Vagina (tissue), 2 donors: ENCODE data around the gene CRTC2.

Source experiments
- POLR2A ChIP-seq, 2 donors: fragments of 450-650 bp; IDR thresholded peaks; one replicate each; pipeline ENCODE4 v1.6.1; 2017; ENCODE audit warnings: antibody characterized with exemption in 2 of 2, mild to moderate bottlenecking in 2 of 2, moderate library complexity in 2 of 2
- TF ChIP-seq, protein P1 (sequence below), 3 experiments: fragments of 450-650 bp in 2 of 3; fragments of 200-600 bp in 1 of 3; sonication (generic) in 1 of 3; IDR thresholded peaks; one replicate each; pipeline ENCODE4 v1.5.1; 2017 to 2019; ENCODE audit warnings: antibody characterized with exemption in 3 of 3, mild to moderate bottlenecking in 2 of 3, moderate library complexity in 2 of 3

DNA sequence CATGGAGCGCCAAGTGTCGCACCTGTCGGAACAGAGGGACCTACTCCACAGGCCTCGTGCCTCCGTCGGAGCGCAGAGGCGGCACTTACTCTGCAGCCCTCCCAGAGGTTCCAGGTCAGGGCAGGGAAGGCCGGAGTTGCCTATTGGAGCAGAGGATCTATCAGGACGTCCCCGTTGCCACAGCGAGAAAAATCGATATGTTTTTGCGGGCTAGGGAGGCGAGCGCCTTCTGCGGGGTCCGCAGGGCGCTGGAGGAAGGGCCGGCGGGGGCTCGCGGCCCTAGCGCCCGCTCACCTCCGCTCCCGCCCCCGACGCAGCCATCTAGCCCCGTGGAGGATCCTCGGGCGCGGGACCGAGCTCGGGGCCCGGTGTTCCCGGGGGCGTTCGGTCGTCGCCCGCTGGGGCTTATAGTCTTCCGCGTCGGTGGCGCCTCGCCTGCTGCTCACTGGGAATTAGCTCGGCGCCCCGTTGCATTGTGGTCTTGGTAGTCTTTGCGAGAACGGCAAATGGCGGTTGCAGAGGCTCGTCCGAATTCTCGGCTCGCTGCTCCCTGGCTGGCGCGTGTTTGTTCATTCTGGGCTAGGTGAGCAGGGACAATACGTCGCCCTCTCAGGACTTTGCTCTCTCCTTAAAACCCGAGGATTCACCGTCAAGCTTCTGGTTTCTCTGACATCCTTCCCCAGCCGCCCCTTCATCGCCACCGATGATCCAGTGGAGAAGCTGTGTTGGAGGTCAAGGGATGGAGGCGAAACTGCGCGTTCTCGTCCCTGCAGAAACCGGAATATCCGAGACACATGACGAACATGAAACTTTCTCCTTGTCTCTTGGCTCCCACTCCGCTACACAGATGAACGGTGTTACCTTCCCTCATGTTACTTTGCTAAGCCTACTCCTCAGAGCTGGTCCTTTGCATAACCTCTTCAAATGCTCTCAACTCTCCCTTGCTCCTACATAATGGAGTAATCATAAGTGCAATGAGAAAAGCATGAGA, 19.1 kb upstream of the CRTC2 start, which contains the start of gene JTB:
- TF ChIP-seq, protein P1, sequence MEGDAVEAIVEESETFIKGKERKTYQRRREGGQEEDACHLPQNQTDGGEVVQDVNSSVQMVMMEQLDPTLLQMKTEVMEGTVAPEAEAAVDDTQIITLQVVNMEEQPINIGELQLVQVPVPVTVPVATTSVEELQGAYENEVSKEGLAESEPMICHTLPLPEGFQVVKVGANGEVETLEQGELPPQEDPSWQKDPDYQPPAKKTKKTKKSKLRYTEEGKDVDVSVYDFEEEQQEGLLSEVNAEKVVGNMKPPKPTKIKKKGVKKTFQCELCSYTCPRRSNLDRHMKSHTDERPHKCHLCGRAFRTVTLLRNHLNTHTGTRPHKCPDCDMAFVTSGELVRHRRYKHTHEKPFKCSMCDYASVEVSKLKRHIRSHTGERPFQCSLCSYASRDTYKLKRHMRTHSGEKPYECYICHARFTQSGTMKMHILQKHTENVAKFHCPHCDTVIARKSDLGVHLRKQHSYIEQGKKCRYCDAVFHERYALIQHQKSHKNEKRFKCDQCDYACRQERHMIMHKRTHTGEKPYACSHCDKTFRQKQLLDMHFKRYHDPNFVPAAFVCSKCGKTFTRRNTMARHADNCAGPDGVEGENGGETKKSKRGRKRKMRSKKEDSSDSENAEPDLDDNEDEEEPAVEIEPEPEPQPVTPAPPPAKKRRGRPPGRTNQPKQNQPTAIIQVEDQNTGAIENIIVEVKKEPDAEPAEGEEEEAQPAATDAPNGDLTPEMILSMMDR (IDR thresholded peaks at IDR 0.05): peak in 1 of 3 experiments; percentile 20
- TF ChIP-seq POLR2A (IDR thresholded peaks at IDR 0.05): peak; percentile 71 to 91
